Spinal cord (tissue), 10 donors: ENCODE results near the gene HMOX2. TPM values are rescaled to one million over a fixed set of nuclear protein-coding genes. Genes with fewer than 3 reads are reported as not detected.

Experiments
- DNase-seq, 6 donors: peaks; one replicate each; pipeline versions ENCODE4 v3.0.0 to v3.0.0-alpha.2; 2013 to 2015; ENCODE audit warnings: low spot score in 6 of 6, low read depth in 4 of 6
- H3K27ac ChIP-seq: one replicate; pipeline ENCODE4 v1.5.1; 2013; ENCODE audit warnings: low read depth, low read length, control low read depth
- H3K27me3 ChIP-seq: one replicate; pipeline ENCODE4 v1.6.1; 2013; ENCODE audit warnings: low read length; ENCODE audit not compliant: control insufficient read depth, insufficient read depth
- H3K36me3 ChIP-seq: one replicate; pipeline ENCODE4 v1.6.1; 2013; ENCODE audit warnings: low read length; ENCODE audit not compliant: control insufficient read depth, insufficient read depth
- H3K4me1 ChIP-seq: one replicate; pipeline ENCODE4 v1.6.1; 2013; ENCODE audit warnings: low read length; ENCODE audit not compliant: control insufficient read depth, insufficient read depth
- H3K4me3 ChIP-seq: one replicate; pipeline ENCODE4 v1.5.1; 2013; ENCODE audit warnings: low read depth, low read length, control low read depth
- H3K9me3 ChIP-seq: one replicate; pipeline ENCODE4 v1.6.1; 2013; ENCODE audit warnings: low read length; ENCODE audit not compliant: control insufficient read depth, insufficient read depth
- WGBS: methylation state at CpG from one replicate; pipeline ENCODE4 v1.1.5; 2013; ENCODE audit warnings: missing lambda C conversion rate; ENCODE audit not compliant: insufficient coverage; 5-methylcytosine and 5-hydroxymethylcytosine counted together
- long read RNA-seq, 4 donors: transcript quantifications; one replicate each; lab custom pipeline, GENCODE V29; 2026
- polyA plus RNA-seq, 2 donors: library from polyadenylated mRNA; unstranded; fragments of 120-200 nt; gene quantifications; one replicate each; pipeline ENCODE4 v1.2.1, GENCODE V29; 2013; ENCODE audit not compliant: insufficient read length in 2 of 2
- total RNA-seq, 2 donors: library from RNA; depleted of rRNA in 1 of 2; stranded (reverse); fragments of 120-200 nt in 1 of 2; fragments of >200 nt in 1 of 2; gene quantifications; one replicate each; pipeline versions ENCODE4 v1.2.3 to v1.2.4, GENCODE V29; 2013 to 2014
- donor health status: healthy.

Gene HMOX2
- total RNA-seq, result 10 to 100 TPM; 64.5 to 71.4 TPM
- polyA plus RNA-seq, result 100 to 1,000 TPM; 109 to 130 TPM
- long read RNA-seq, donor 1, transcript HMOX2-208 (6 exons, 2,147 nt), result major isoform, 50 of 94 reads
- long read RNA-seq, donor 1, partial matches to known transcripts, result 42 of 94 reads
- long read RNA-seq, donor 1, other reads (novel, unspliced or antisense), result 0 of 94 reads
- long read RNA-seq, donor 2, transcript HMOX2-208 (6 exons, 2,147 nt), result major isoform, 16 of 25 reads
- long read RNA-seq, donor 2, partial matches to known transcripts, result 8 of 25 reads
- long read RNA-seq, donor 2, other reads (novel, unspliced or antisense), result 0 of 25 reads
- long read RNA-seq, donor 3, transcript HMOX2-208 (6 exons, 2,147 nt), result major isoform, 19 of 26 reads
- long read RNA-seq, donor 3, partial matches to known transcripts, result 5 of 26 reads
- long read RNA-seq, donor 3, other reads (novel, unspliced or antisense), result 0 of 26 reads
- long read RNA-seq, donor 4, transcript HMOX2-208 (6 exons, 2,147 nt), result major isoform, 28 of 45 reads
- long read RNA-seq, donor 4, transcript HMOX2-205 (7 exons, 1,797 nt), result minor isoform, 5 of 45 reads
- long read RNA-seq, donor 4, partial matches to known transcripts, result 11 of 45 reads
- long read RNA-seq, donor 4, other reads (novel, unspliced or antisense), result 0 of 45 reads

GRCh38 chr16:4475880-4476788 is at the start of gene HMOX2:
HMOX2 (plus strand) TSS chr16:4476398; CDS start chr16:4505525, 29,127 bp downstream.
- Histone ChIP-seq H3K4me3 (peak within 1 kb of the TSS; percentile 88), H3K9me3 (no peaks in the 10 kb centered on the region), H3K36me3 (peaks cover 7% of the 10 kb centered on the region), H3K4me1 (peaks cover 32% of the 10 kb centered on the region), H3K27me3 (no peaks in the 10 kb centered on the region), H3K27ac (peak within 1 kb of the TSS; percentile 47)
- 8% methylated on average over 68 of the region's 70 CpGs for WGBS
- peak; percentile 74 to 96 (median 82) for DNase-seq

GRCh38 chr16:4426722-4427372 is 49.4 kb upstream of the HMOX2 start:
- H3K4me3 ChIP-seq, result peak overlapping the region; percentile 97
- no peak overlapping the region for H3K27ac ChIP-seq
- peaks cover 27% of the 10 kb centered on the region for H3K36me3 ChIP-seq
- H3K9me3 ChIP-seq, result no peaks in the 10 kb centered on the region
- H3K27me3 ChIP-seq, result no peaks in the 10 kb centered on the region
- 88% methylated on average over 9 of the region's 12 CpGs for WGBS
- H3K4me1 ChIP-seq, result peaks cover 10% of the 10 kb centered on the region
- no peak for DNase-seq

GRCh38 chr16:4428500-4428899 is 47.7 kb upstream of the HMOX2 start:
- no peak overlapping the region for H3K27ac ChIP-seq
- peaks cover 34% of the 10 kb centered on the region for H3K36me3 ChIP-seq
- WGBS, result 93% methylated on average over 6 of the region's 7 CpGs
- DNase-seq, result no peak
- no peak overlapping the region for H3K4me3 ChIP-seq
- H3K4me1 ChIP-seq, result peaks cover 10% of the 10 kb centered on the region
- no peaks in the 10 kb centered on the region for H3K27me3 ChIP-seq
- no peaks in the 10 kb centered on the region for H3K9me3 ChIP-seq

GRCh38 chr16:4431023-4431422 is 45.2 kb upstream of the HMOX2 start:
- Histone ChIP-seq H3K27ac (no peak overlapping the region), H3K9me3 (no peaks in the 10 kb centered on the region), H3K4me3 (no peak overlapping the region), H3K27me3 (no peaks in the 10 kb centered on the region), H3K4me1 (peaks cover 5% of the 10 kb centered on the region), H3K36me3 (peaks cover 36% of the 10 kb centered on the region)
- WGBS, result 98% methylated on average over 5 of the region's 9 CpGs
- DNase-seq, result no peak

GRCh38 chr16:4433228-4433627 is 43.0 kb upstream of the HMOX2 start:
- H3K9me3 ChIP-seq, result no peaks in the 10 kb centered on the region
- no peaks in the 10 kb centered on the region for H3K27me3 ChIP-seq
- peaks cover 48% of the 10 kb centered on the region for H3K36me3 ChIP-seq
- no peaks in the 10 kb centered on the region for H3K4me1 ChIP-seq
- no peak for DNase-seq
- no peak overlapping the region for H3K4me3 ChIP-seq
- no peak overlapping the region for H3K27ac ChIP-seq
- 68% methylated on average over 4 of the region's 4 CpGs for WGBS

GRCh38 chr16:4433914-4434787 is 42.0 kb upstream of the HMOX2 start:
- no peak overlapping the region for H3K4me3 ChIP-seq
- peaks cover 50% of the 10 kb centered on the region for H3K36me3 ChIP-seq
- DNase-seq, result no peak
- WGBS, result 73% methylated on average over 6 of the region's 12 CpGs
- H3K27me3 ChIP-seq, result no peaks in the 10 kb centered on the region
- H3K27ac ChIP-seq, result no peak overlapping the region
- no peaks in the 10 kb centered on the region for H3K9me3 ChIP-seq
- no peaks in the 10 kb centered on the region for H3K4me1 ChIP-seq

GRCh38 chr16:4435337-4436067 is 40.7 kb upstream of the HMOX2 start:
- Histone ChIP-seq H3K4me1 (no peaks in the 10 kb centered on the region), H3K27me3 (no peaks in the 10 kb centered on the region), H3K36me3 (peaks cover 52% of the 10 kb centered on the region), H3K9me3 (no peaks in the 10 kb centered on the region), H3K27ac (no peak overlapping the region), H3K4me3 (no peak overlapping the region)
- WGBS, result 83% methylated on average over 2 of the region's 8 CpGs
- peak in 1 of 6 donors; percentile 64 for DNase-seq

GRCh38 chr16:4437366-4437765 is 38.8 kb upstream of the HMOX2 start:
- Histone ChIP-seq H3K36me3 (peaks cover 53% of the 10 kb centered on the region), H3K9me3 (no peaks in the 10 kb centered on the region), H3K27me3 (no peaks in the 10 kb centered on the region), H3K4me1 (no peaks in the 10 kb centered on the region), H3K27ac (no peak overlapping the region), H3K4me3 (no peak overlapping the region)
- WGBS, result 96% methylated on average over 3 of the region's 3 CpGs
- DNase-seq, result no peak
